ENCODE measurements around the gene PPP2R1B.

- TF ChIP-seq CTCF (IDR thresholded peaks at IDR 0.05) (no peak), EZH2 (IDR thresholded peaks at IDR 0.05; ENCODE audit: borderline replicate concordance, insufficient read depth, low read depth, low read length, poor library complexity, severe bottlenecking) (no peak)
Measured at GRCh38 chr11:111756097-111756496, 10.1 kb downstream of the PPP2R1B start.
